GM21515 (cell line): ENCODE results near the gene SENP3.

Experiments
- ATAC-seq: cut with Tn5 transposase; IDR thresholded peaks from one replicate; pipeline ENCODE4 v1.9.1; 2021; ENCODE audit not compliant: unreplicated experiment

Gene SENP3

GRCh38 chr17:7575959-7576358 is 14.2 kb downstream of the SENP3 start:
- ATAC-seq, result no peak

- no peak for ATAC-seq
Measured at GRCh38 chr17:7576432-7576937, 14.8 kb downstream of the SENP3 start.

- ATAC-seq, result no peak
Measured at GRCh38 chr17:7577327-7578199, 15.8 kb downstream of the SENP3 start.

GRCh38 chr17:7579001-7579833 is 17.5 kb downstream of the SENP3 start, which contains the start of gene CD68:
CD68 (plus strand) TSS chr17:7579638; CDS start chr17:7579678, 40 bp downstream.
- no peak for ATAC-seq

- no peak for ATAC-seq
Measured at GRCh38 chr17:7579834-7580603, 18.3 kb downstream of the SENP3 start.

GRCh38 chr17:7580604-7581575 is 19.2 kb downstream of the SENP3 start:
- no peak for ATAC-seq

- no peak for ATAC-seq
Measured at GRCh38 chr17:7582396-7583252, 20.9 kb downstream of the SENP3 start.

- peak; percentile 50 for ATAC-seq
Measured at GRCh38 chr17:7583253-7584109, 21.8 kb downstream of the SENP3 start, which contains the start of gene MPDU1. MPDU1 (plus strand) TSS chr17:7583852; CDS start chr17:7583863, 11 bp downstream.

GRCh38 chr17:7586673-7587419 is 25.1 kb downstream of the SENP3 start:
- no peak for ATAC-seq

GRCh38 chr17:7587420-7588151 is 25.9 kb downstream of the SENP3 start:
- ATAC-seq, result no peak

GRCh38 chr17:7588553-7589203 is 27.0 kb downstream of the SENP3 start:
- no peak for ATAC-seq

- no peak for ATAC-seq
Measured at GRCh38 chr17:7589204-7589868, 27.6 kb downstream of the SENP3 start.

- no peak for ATAC-seq
Measured at GRCh38 chr17:7589891-7590691, 28.4 kb downstream of the SENP3 start, which contains the start of gene SOX15. SOX15 (minus strand) TSS chr17:7590094; CDS start chr17:7589676, 418 bp downstream.

GRCh38 chr17:7590743-7591142 is 29.0 kb downstream of the SENP3 start:
- ATAC-seq, result no peak
